ENCODE measurements around the gene CCDC88C.

GRCh38 chr14:91339076-91339475 is 78.5 kb downstream of the CCDC88C start:
- TF ChIP-seq CTCF (IDR thresholded peaks at IDR 0.05; ENCODE audit: borderline replicate concordance, extremely low read depth, low read length, poor library complexity, severe bottlenecking) (no peak), EZH2 (IDR thresholded peaks at IDR 0.05; ENCODE audit: borderline replicate concordance, low read depth, low read length, severe bottlenecking) (no peak)

Data from DND-41 (cell line).